SK-N-MC (cell line): ENCODE results near the gene TTLL13.
"Not testable (repeated sequence)": the region's sequence is repeated elsewhere in the genome, so short reads cannot be mapped to it uniquely, and the experiment has no call there.

Experiments used
- EZH2 ChIP-seq: fragments of 200-600 bp; sonication (generic); IDR thresholded peaks from one replicate; pipeline ENCODE4 v1.6.1; 2017; ENCODE audit warnings: antibody characterized with exemption
- POLR2AphosphoS5 ChIP-seq: IDR thresholded peaks from 2 replicates; pipeline ENCODE4 v1.6.1; 2012; ENCODE audit warnings: mild to moderate bottlenecking, low read depth, low read length, borderline replicate concordance

DNA sequence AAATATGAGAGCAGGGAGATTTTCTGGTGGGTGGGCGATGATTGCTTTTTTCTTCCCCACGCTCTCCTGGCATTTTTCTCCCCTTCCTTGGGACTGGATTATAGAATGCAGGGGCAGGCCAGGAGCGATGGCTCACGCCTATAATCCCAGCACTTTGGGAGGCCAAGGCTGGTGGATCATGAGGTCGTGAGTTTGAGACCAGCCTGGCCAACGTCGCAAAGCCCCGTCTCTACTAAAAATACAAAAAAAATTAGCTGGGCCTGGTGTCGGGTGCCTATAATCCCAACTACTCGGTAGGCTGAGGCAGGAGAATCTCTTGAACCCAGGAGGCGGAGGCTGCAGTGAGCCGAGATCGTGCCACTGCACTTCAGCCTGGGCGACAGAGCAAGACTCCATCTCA lies 56.0 kb downstream of the TTLL13 start:
- not testable (repeated sequence) for TF ChIP-seq POLR2AphosphoS5, EZH2
